Pancreas (tissue), 10 donors: ENCODE results near the gene BANP. TPM values are rescaled to one million over a fixed set of nuclear protein-coding genes. Genes with fewer than 3 reads are reported as not detected.

Experiments used
- ATAC-seq, 4 donors: fragments of 200-7000 bp; cut with Tn5 transposase; one replicate each; pipeline versions ENCODE4 v1.8.0 to v1.9.1; 2020; ENCODE audit warnings: mild to moderate bottlenecking in 4 of 4, moderate library complexity in 4 of 4
- DNase-seq, 6 donors: peaks; one replicate each; pipeline ENCODE4 v3.0.0-alpha.2; 2020
- FAIRE-seq: peaks from 2 replicates; lab custom pipeline; 2012; peaks lifted over from hg19 to GRCh38; lab: Jason Lieb, UNC
- H3K27ac ChIP-seq, 4 donors: fragments of 200-600 bp; sonication (generic); 1 replicate in 3 of 4; 2 replicates in 1 of 4; pipeline versions ENCODE4 v1.5.0 to v1.8.0; 2020
- H3K27me3 ChIP-seq, 4 donors: fragments of 200-600 bp; one replicate each; pipeline ENCODE4 v1.8.0; 2021
- H3K36me3 ChIP-seq, 3 donors: fragments of 200-600 bp; sonication (generic) in 1 of 3; one replicate each; pipeline versions ENCODE4 v1.5.0 to v1.8.0; 2020 to 2021
- H3K4me1 ChIP-seq, 3 donors: fragments of 200-600 bp; one replicate each; pipeline ENCODE4 v1.8.0; 2021
- H3K4me3 ChIP-seq, 4 donors: fragments of 200-600 bp; sonication (generic) in 2 of 4; one replicate each; pipeline versions ENCODE4 v1.5.0 to v1.8.0; 2020 to 2021
- H3K9me3 ChIP-seq, 4 donors: fragments of 200-600 bp; one replicate each; pipeline ENCODE4 v1.8.0; 2021
- whole genome bisulfite sequencing, 2 donors: extraction: QIAGEN DNeasy Blood & Tissue Kit; methylation state at CpG; one replicate each; pipeline ENCODE4 v1.1.7; 2013; 5-methylcytosine and 5-hydroxymethylcytosine counted together
- intact Hi-C, 3 donors: fragments of 100-400 bp; cut with DNase I; formaldehyde crosslinking; loops; one replicate each; pipeline versions ENCODE4 v1.11.1 to v1.14.2; 2022
- polyA plus RNA-seq, 2 donors: library from polyadenylated mRNA; stranded (reverse); fragments of 200-250 nt; gene quantifications; one replicate each; pipeline ENCODE4 v1.2.3, GENCODE V29; 2013
- total RNA-seq, 6 donors: library from RNA; stranded (reverse); fragmentation: NEBNext Ultra II Directional in 4 of 6; extraction: Animal tissue kit (Norgen Biotek cat#: 25700) in 4 of 6; gene quantifications; one replicate each; pipeline versions ENCODE4 v1.2.1 to v1.2.4, GENCODE V29; 2021 to 2023
- TF ChIP-seq, protein P1 (sequence below), 4 donors: fragments of 200-600 bp; sonication (generic) in 3 of 4; IDR thresholded peaks; one replicate each; pipeline versions ENCODE4 v1.5.0 to v1.8.0; 2021; ENCODE audit warnings: antibody characterized with exemption in 4 of 4
- donor health status: healthy with polysubstance abuse.
- donor health status: DM: no; HTN: no; CAD: no; lungs with moderate emphysema.
- donor health status: DM: no; HTN: no; CAD: no.
- donor health status: control.
- donor health status: control.
- donor health status: Bipolar disorder and iron deficiency.
- donor health status: DM: yes; HTN: yes; CAD: no.
- donor health status: DM: no; HTN: no; CAD: no.
- donor health status: DM: no; HTN: no; CAD: no.
- donor health status: DM: yes; HTN: yes; CAD: no.

Gene BANP
- total and polyA plus RNA-seq, 8 donors: 6.1 to 17.8 (median 13.4) TPM

DNA sequence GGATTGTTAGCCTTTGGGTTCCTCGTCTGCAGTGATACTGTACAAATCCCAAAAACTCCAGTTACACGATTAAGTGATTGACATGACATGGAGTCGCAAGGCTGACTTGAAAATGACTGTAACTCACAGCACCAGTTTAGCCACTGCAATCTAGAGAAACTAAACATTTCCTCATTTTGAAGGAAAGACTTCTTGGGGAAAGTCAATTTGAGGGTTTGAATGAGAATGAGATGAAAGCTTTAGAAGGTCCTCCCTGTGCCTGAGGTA lies 4.8 kb downstream of the BANP start:
- intact Hi-C loops: no loop called here
- no peak for FAIRE-seq
- no peaks in the 10 kb centered on the region for H3K36me3 ChIP-seq
- H3K27me3 ChIP-seq: no peaks in the 10 kb centered on the region
- DNase-seq: no peak
- peaks cover 0 to 31% (median 7%) of the 10 kb centered on the region in 3 donors for H3K4me1 ChIP-seq
- no peak for ATAC-seq
- TF ChIP-seq, protein P1, sequence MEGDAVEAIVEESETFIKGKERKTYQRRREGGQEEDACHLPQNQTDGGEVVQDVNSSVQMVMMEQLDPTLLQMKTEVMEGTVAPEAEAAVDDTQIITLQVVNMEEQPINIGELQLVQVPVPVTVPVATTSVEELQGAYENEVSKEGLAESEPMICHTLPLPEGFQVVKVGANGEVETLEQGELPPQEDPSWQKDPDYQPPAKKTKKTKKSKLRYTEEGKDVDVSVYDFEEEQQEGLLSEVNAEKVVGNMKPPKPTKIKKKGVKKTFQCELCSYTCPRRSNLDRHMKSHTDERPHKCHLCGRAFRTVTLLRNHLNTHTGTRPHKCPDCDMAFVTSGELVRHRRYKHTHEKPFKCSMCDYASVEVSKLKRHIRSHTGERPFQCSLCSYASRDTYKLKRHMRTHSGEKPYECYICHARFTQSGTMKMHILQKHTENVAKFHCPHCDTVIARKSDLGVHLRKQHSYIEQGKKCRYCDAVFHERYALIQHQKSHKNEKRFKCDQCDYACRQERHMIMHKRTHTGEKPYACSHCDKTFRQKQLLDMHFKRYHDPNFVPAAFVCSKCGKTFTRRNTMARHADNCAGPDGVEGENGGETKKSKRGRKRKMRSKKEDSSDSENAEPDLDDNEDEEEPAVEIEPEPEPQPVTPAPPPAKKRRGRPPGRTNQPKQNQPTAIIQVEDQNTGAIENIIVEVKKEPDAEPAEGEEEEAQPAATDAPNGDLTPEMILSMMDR (IDR thresholded peaks at IDR 0.05): no peak
- no peak overlapping the region for H3K4me3 ChIP-seq
- WGBS, 2 donors: 61 to 72% methylated on average over 3 of the region's 3 CpGs
- H3K9me3 ChIP-seq: no peaks in the 10 kb centered on the region
- H3K27ac ChIP-seq: peak overlapping the region in 2 of 4 donors; percentile 39 to 90

DNA sequence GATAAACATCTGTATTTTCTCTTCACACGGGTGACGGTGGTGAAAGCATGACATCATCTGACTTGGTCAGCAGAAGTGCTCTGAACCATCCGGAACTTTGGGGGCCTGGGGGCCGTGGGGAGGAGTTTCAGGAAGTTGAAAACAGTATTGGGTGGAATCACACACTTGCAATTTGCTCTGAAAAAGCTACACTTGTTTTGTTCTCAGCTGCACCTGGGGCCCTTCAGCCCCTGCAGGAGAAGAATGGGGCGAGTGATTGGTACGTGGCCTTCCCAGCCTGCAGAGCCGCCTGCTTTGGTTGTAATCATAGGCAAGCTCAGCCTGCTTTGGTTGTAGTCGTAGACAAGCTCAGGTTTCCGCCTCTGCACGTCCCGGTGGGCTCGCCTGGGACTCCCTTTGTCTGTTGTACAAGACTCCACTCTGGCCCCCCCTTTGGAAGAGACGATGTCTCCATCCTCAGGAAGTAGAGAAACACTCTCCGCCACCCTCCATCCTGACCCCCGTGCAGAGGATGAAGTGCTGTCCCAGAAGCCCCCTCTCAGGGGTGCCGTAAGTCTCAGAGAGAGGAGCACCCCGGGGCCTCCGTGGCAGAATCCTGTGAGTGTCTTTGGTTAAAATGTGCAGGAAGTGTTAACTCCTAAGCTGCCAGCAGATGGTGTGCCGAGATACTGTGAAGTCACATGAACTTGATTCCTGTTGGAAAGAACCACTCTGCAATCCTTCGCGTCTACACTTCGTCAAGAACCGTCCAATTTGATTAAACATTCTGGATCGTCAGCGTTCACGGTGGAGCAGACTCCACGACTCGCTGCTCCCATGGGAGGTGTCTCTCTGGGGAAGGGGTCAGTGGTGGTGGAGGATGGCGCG lies 5.4 kb downstream of the BANP start:
- WGBS, 2 donors: 66 to 68% methylated on average over 30 of the region's 30 CpGs
- FAIRE-seq (no peak), DNase-seq (peak in 1 of 6 donors; percentile 55)

DNA sequence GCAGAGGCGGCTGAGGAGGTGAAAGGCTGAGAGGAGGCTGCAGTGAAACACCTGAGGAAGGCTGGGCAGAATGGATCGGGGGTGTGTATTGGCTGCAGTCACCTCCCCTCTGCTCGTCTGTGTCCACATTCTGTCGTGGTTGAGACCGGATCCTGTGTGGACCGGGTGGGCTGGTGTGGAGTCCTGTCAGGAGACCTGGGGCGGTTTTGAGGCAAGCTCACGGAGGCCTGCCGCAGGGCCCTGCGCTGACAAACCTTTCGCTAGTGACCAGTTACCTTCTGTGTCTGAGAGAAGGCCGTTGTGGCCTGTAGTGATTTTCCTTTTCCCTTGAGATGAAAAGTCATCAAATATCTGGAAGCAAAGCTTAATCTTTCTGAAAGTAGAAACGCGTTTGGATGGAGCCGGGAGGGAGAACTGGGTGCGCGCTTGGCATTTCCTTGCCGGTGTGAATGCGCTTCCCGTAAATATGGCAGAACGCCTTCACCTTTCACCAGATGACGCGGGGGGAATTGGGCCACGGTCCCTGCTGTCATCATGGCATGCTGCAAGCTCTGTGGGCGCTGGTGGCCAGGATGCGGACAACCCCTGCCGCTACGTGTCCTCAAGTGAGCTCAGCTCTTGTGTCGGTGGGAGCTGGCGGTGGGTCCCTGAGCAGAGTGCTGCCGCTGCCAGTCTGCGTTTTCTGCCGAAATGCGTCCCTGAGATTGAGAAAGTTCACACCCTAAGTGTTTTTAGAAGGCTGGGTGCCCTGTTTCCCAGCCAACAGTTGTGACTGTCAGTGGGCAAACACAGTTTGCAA lies 6.3 kb downstream of the BANP start:
- intact Hi-C loops: no loop called here
- H3K27ac ChIP-seq: no peak overlapping the region
- WGBS, 2 donors: 93% methylated on average over 33 to 34 of the region's 34 CpGs
- FAIRE-seq (no peak), ATAC-seq (no peak), DNase-seq (no peak)
- TF ChIP-seq, protein P1 (IDR thresholded peaks at IDR 0.05): no peak
- H3K9me3 ChIP-seq: no peaks in the 10 kb centered on the region
- H3K36me3 ChIP-seq: no peaks in the 10 kb centered on the region
- H3K27me3 ChIP-seq: no peaks in the 10 kb centered on the region
- H3K4me3 ChIP-seq: no peak overlapping the region
- H3K4me1 ChIP-seq: peaks cover 0 to 27% (median 5%) of the 10 kb centered on the region in 3 donors

More for the DNA sequence above, 5.4 kb downstream of the BANP start:
- Histone ChIP-seq H3K9me3 (no peaks in the 10 kb centered on the region), H3K4me1 (peaks cover 0 to 31% (median 7%) of the 10 kb centered on the region in 3 donors), H3K36me3 (no peaks in the 10 kb centered on the region), H3K4me3 (no peak overlapping the region), H3K27me3 (no peaks in the 10 kb centered on the region), H3K27ac (peak overlapping the region in 2 of 4 donors; percentile 39 to 90)
- ATAC-seq: peak in 2 of 4 donors; percentile 13 to 21
- TF ChIP-seq, protein P1 (IDR thresholded peaks at IDR 0.05): no peak
- intact Hi-C loops: no loop called here

DNA sequence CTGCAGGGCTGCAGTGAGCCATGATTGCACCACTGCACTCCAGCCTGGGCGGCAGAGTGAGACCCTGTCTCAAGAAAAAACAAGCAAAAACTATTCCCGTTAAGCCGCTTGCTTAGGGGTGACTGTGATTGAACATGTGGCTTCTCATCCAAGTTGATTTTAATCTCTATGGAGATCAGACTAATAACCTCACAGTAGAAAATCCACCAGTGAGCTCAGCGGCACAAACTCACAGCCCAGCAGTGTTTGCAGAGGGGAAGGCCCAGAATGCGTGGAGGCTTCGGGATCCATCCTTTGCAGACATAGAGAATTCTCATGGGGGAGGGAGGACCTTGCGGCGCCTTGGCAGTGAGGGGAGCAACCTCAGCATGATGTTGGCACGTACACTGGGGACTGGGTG lies 7.4 kb downstream of the BANP start:
- H3K36me3 ChIP-seq: no peaks in the 10 kb centered on the region
- TF ChIP-seq, protein P1 (IDR thresholded peaks at IDR 0.05): no peak
- no peak overlapping the region for H3K4me3 ChIP-seq
- H3K27me3 ChIP-seq: no peaks in the 10 kb centered on the region
- intact Hi-C loops: no loop called here
- H3K4me1 ChIP-seq: peaks cover 0 to 18% (median 0%) of the 10 kb centered on the region in 3 donors
- ATAC-seq (no peak), FAIRE-seq (no peak), DNase-seq (no peak)
- 92 to 94% methylated on average over 9 of the region's 9 CpGs for WGBS, 2 donors
- H3K9me3 ChIP-seq: no peaks in the 10 kb centered on the region
- no peak overlapping the region for H3K27ac ChIP-seq
